WTC11 (cell line): ENCODE results near the gene NKG7.
A peak's percentile ranks its signal among the peaks of the same experiment; 100 is the strongest.

Experiments
- ATF2 ChIP-seq: sonication (generic); formaldehyde crosslinking; IDR thresholded peaks from 2 replicates; pipeline ENCODE4 v1.8.1; 2022; ENCODE audit warnings: low read depth, missing genetic modification reagents, borderline replicate concordance
- ATF3 ChIP-seq: sonication (generic); formaldehyde crosslinking; conservative IDR thresholded peaks from 2 replicates; pipeline ENCODE4 v1.8.1; 2022; ENCODE audit warnings: mild to moderate bottlenecking, missing genetic modification reagents
- ATF6 ChIP-seq: sonication (generic); formaldehyde crosslinking; IDR thresholded peaks from 2 replicates; pipeline ENCODE4 v1.8.1; 2023; ENCODE audit warnings: mild to moderate bottlenecking, missing genetic modification reagents
- CTCF ChIP-seq: fragments of 200-600 bp; IDR thresholded peaks from 2 replicates; pipeline ENCODE4 v1.8.0; 2022; ENCODE audit warnings: antibody characterized with exemption
- ERG ChIP-seq: fragments of 250-450 bp; sonication (Bioruptor Pico); IDR thresholded peaks from 2 replicates; pipeline ENCODE4 v1.8.0; 2021; ENCODE audit warnings: mild to moderate bottlenecking
- GABPB1 ChIP-seq: sonication (generic); formaldehyde crosslinking; IDR thresholded peaks from 2 replicates; pipeline ENCODE4 v1.8.1; 2023; ENCODE audit warnings: mild to moderate bottlenecking, missing genetic modification reagents
- IRF2 ChIP-seq: sonication (generic); formaldehyde crosslinking; IDR thresholded peaks from 2 replicates; pipeline ENCODE4 v1.8.0; 2022; ENCODE audit warnings: low read depth, missing genetic modification reagents, borderline replicate concordance
- KAT7 ChIP-seq: sonication (generic); formaldehyde crosslinking; IDR thresholded peaks from 2 replicates; pipeline ENCODE4 v1.8.1; 2023; ENCODE audit warnings: missing genetic modification reagents, mild to moderate bottlenecking, borderline replicate concordance
- NR2C2 ChIP-seq: sonication (generic); formaldehyde crosslinking; IDR thresholded peaks from 2 replicates; pipeline ENCODE4 v1.8.0; 2022; ENCODE audit warnings: mild to moderate bottlenecking, missing genetic modification reagents
- ZNF425 ChIP-seq: fragments of 250-450 bp; sonication (Bioruptor Pico); conservative IDR thresholded peaks from 2 replicates; pipeline ENCODE4 v1.9.0; 2021; ENCODE audit warnings: mild to moderate bottlenecking
- ZSCAN18 ChIP-seq: fragments of 250-450 bp; sonication (Bioruptor Pico); IDR thresholded peaks from 2 replicates; pipeline ENCODE4 v2.1.2; 2022; ENCODE audit warnings: mild to moderate bottlenecking, moderate library complexity

- no peak for TF ChIP-seq ATF3 (CRISPR knock-in tag)
- no peak for TF ChIP-seq ZNF425
- TF ChIP-seq CTCF: peak; percentile 30; the same call in 1 of the 2 replicates
- no peak for TF ChIP-seq ZSCAN18
- no peak for TF ChIP-seq ERG (CRISPR knock-in tag)
- TF ChIP-seq KAT7: no peak
- TF ChIP-seq GABPB1 (CRISPR knock-in tag): no peak
- no peak for TF ChIP-seq ATF6 (CRISPR knock-in tag)
- no peak for TF ChIP-seq ATF2 (CRISPR knock-in tag)
- TF ChIP-seq NR2C2 (CRISPR knock-in tag): no peak
- TF ChIP-seq IRF2 (CRISPR knock-in tag): no peak
These were observed 25.7 kb upstream of the NKG7 start for GRCh38 chr19:51398096-51398704.
